A549 (cell line): ENCODE data around the gene GPR137B. TPM values are rescaled to one million over a fixed set of nuclear protein-coding genes. Genes with fewer than 3 reads are reported as not detected.

Experiments
- ATAC-seq, 2 experiments: fragments of 200-7000 bp in 1 of 2; fragments of >200 bp in 1 of 2; cut with Nextera tagmentation in 1 of 2; cut with Tn5 transposase in 1 of 2; 3 replicates each; pipeline versions ENCODE4 v1.8.0 to v1.9.1; 2018 to 2020; ENCODE audit warnings: mild to moderate bottlenecking in 1 of 2, moderate library complexity in 1 of 2
- CTCF ChIA-PET: fragments of 300-600 bp; sonication (Branson Sonifier 250); formaldehyde crosslinking; extraction: SDS; loops from one replicate; lab custom pipeline; 2021; ENCODE audit warnings: antibody characterized with exemption, inconsistent platforms; lab: Yijun Ruan, JAX
- POLR2A ChIA-PET: fragments of 350-600 bp; formaldehyde crosslinking; extraction: SDS; loops from one replicate; lab custom pipeline; 2021; ENCODE audit warnings: antibody characterized with exemption, inconsistent platforms; lab: Yijun Ruan, JAX
- DNase-seq, 2 experiments: peaks; one replicate each; pipeline versions ENCODE4 v3.0.0 to v3.0.0-alpha.2; 2011 to 2016; ENCODE audit warnings: low read depth in 1 of 2, low spot score in 1 of 2
- FAIRE-seq: peaks from 2 replicates; lab custom pipeline; 2011; peaks lifted over from hg19 to GRCh38; lab: Jason Lieb, UNC
- H3K27ac ChIP-seq, 2 experiments: fragments of >200 bp; sonication (Bioruptor Twin); formaldehyde crosslinking; 3 replicates each; pipeline ENCODE4 v1.5.1; 2016 to 2017
- H3K4me1 ChIP-seq: fragments of >200 bp; sonication (Bioruptor Twin); formaldehyde crosslinking; 3 replicates; pipeline ENCODE4 v1.6.1; 2016
- H3K4me2 ChIP-seq: fragments of >200 bp; sonication (Bioruptor Twin); formaldehyde crosslinking; 3 replicates; pipeline ENCODE4 v1.6.1; 2016
- H3K4me3 ChIP-seq: fragments of >200 bp; sonication (Bioruptor Twin); formaldehyde crosslinking; 3 replicates; pipeline ENCODE4 v1.5.1; 2016
- H3K9me3 ChIP-seq: fragments of >200 bp; sonication (Bioruptor Twin); formaldehyde crosslinking; 3 replicates; pipeline ENCODE4 v1.6.1; 2016
- BCL3 ChIP-seq: fragments of >200 bp; sonication (Bioruptor Twin); formaldehyde crosslinking; IDR thresholded peaks from 3 replicates; pipeline ENCODE4 v1.6.1; 2016
- CBX2 ChIP-seq: fragments of 200-600 bp; sonication (generic); IDR thresholded peaks from 2 replicates; pipeline ENCODE4 v1.6.1; 2016; ENCODE audit warnings: low read depth, mild to moderate bottlenecking, borderline replicate concordance
- CHD2 ChIP-seq: fragments of 150-350 bp; IDR thresholded peaks from 2 replicates; pipeline ENCODE4 v1.6.1; 2014; ENCODE audit warnings: low read length; ENCODE audit not compliant: partially characterized antibody
- CHD4 ChIP-seq: fragments of 200-600 bp; sonication (generic); IDR thresholded peaks from 2 replicates; pipeline ENCODE4 v1.6.1; 2016; ENCODE audit warnings: antibody characterized with exemption, mild to moderate bottlenecking, borderline replicate concordance
- EHF ChIP-seq: fragments of 250-450 bp; sonication (Bioruptor Pico); IDR thresholded peaks from 2 replicates; pipeline ENCODE4 v1.5.0; 2020; ENCODE audit warnings: mild to moderate bottlenecking
- EHMT2 ChIP-seq: fragments of 200-600 bp; sonication (generic); IDR thresholded peaks from 2 replicates; pipeline ENCODE4 v1.6.1; 2016; ENCODE audit warnings: antibody characterized with exemption, low read depth, mild to moderate bottlenecking, moderate library complexity
- GATA3 ChIP-seq: IDR thresholded peaks from 2 replicates; pipeline ENCODE4 v1.6.1; 2012; ENCODE audit warnings: borderline replicate concordance
- HES2 ChIP-seq: fragments of >200 bp; sonication (Bioruptor Twin); formaldehyde crosslinking; IDR thresholded peaks from 2 replicates; pipeline ENCODE4 v1.6.1; 2016
- JUN ChIP-seq, 2 experiments: fragments of >200 bp; sonication (Bioruptor Twin); formaldehyde crosslinking; IDR thresholded peaks; 2 replicates in 1 of 2; 3 replicates in 1 of 2; pipeline ENCODE4 v1.6.1; 2016 to 2017
- JUNB ChIP-seq: fragments of >200 bp; sonication (Bioruptor Twin); formaldehyde crosslinking; IDR thresholded peaks from 2 replicates; pipeline ENCODE4 v1.6.1; 2016
- KDM1A ChIP-seq: fragments of 200-600 bp; sonication (generic); IDR thresholded peaks from 2 replicates; pipeline ENCODE4 v1.6.1; 2016; ENCODE audit warnings: low read depth, mild to moderate bottlenecking
- MAFK ChIP-seq: fragments of 450-650 bp; IDR thresholded peaks from 2 replicates; pipeline ENCODE4 v1.6.1; 2014; ENCODE audit not compliant: partially characterized antibody
- MAZ ChIP-seq: fragments of 150-350 bp; IDR thresholded peaks from 2 replicates; pipeline ENCODE4 v1.6.1; 2014; ENCODE audit warnings: antibody characterized with exemption, low read depth, low read length, borderline replicate concordance
- MYC ChIP-seq: IDR thresholded peaks from 2 replicates; pipeline ENCODE4 v1.6.1; 2012; ENCODE audit warnings: mild to moderate bottlenecking, inconsistent platforms, low read length, improper control_type of control experiment, borderline replicate concordance
- NR3C1 ChIP-seq: fragments of >200 bp; sonication (Bioruptor Twin); formaldehyde crosslinking; IDR thresholded peaks from 3 replicates; pipeline ENCODE4 v1.6.1; 2017
- PBX3 ChIP-seq: IDR thresholded peaks from 2 replicates; pipeline ENCODE4 v1.6.1; 2012
- POLR2AphosphoS2 ChIP-seq: conservative IDR thresholded peaks from 2 replicates; pipeline ENCODE4 v1.6.1; 2012; ENCODE audit warnings: low read length, improper control_type of control experiment, inconsistent platforms
- RAD21 ChIP-seq, 2 experiments: fragments of >200 bp in 1 of 2; sonication (Bioruptor Twin) in 1 of 2; formaldehyde crosslinking in 1 of 2; IDR thresholded peaks in 1 of 2; conservative IDR thresholded peaks in 1 of 2; 2 replicates in 1 of 2; 3 replicates in 1 of 2; pipeline ENCODE4 v1.6.1; 2012 to 2018; ENCODE audit warnings: inconsistent platforms in 1 of 2
- RARB ChIP-seq: fragments of 250-450 bp; sonication (Bioruptor Pico); IDR thresholded peaks from 2 replicates; pipeline ENCODE4 v1.8.0; 2021; ENCODE audit warnings: mild to moderate bottlenecking, moderate library complexity
- RFX5 ChIP-seq: fragments of 450-650 bp; IDR thresholded peaks from 2 replicates; pipeline ENCODE4 v1.7.1; 2014; ENCODE audit warnings: antibody characterized with exemption, mild to moderate bottlenecking, moderate library complexity
- RNF2 ChIP-seq: fragments of 200-600 bp; sonication (generic); IDR thresholded peaks from 2 replicates; pipeline ENCODE4 v1.6.1; 2016; ENCODE audit warnings: low read depth, mild to moderate bottlenecking, antibody characterized with exemption, moderate library complexity, borderline replicate concordance
- SMC3 ChIP-seq: fragments of >200 bp; sonication (Bioruptor Twin); formaldehyde crosslinking; IDR thresholded peaks from 3 replicates; pipeline ENCODE4 v1.6.1; 2018; ENCODE audit warnings: inconsistent platforms
- SREBF2 ChIP-seq: fragments of 450-650 bp; IDR thresholded peaks from 2 replicates; pipeline ENCODE4 v1.6.1; 2014; ENCODE audit warnings: mild to moderate bottlenecking, moderate library complexity
- ZC3H11A ChIP-seq: fragments of 450-650 bp; IDR thresholded peaks from 2 replicates; pipeline ENCODE4 v1.6.1; 2014; ENCODE audit warnings: antibody characterized with exemption, mild to moderate bottlenecking
- ZNF302 ChIP-seq: fragments of 250-450 bp; sonication (Bioruptor Pico); IDR thresholded peaks from 2 replicates; pipeline ENCODE4 v1.9.0; 2021; ENCODE audit warnings: inconsistent platforms, mild to moderate bottlenecking, moderate library complexity
- ZSCAN20 ChIP-seq: fragments of 250-450 bp; sonication (Bioruptor Pico); IDR thresholded peaks from 2 replicates; pipeline ENCODE4 v1.8.0; 2022; ENCODE audit warnings: mild to moderate bottlenecking, moderate library complexity
- WGBS: methylation state at CpG from one replicate; pipeline ENCODE4 v1.1.6; 2017; ENCODE audit errors: missing lambda C conversion rate; 5-methylcytosine and 5-hydroxymethylcytosine counted together
- polyA plus RNA-seq, 4 experiments: library from polyadenylated mRNA; depleted of rRNA in 3 of 4; stranded (reverse); fragments of >200 nt; fragmentation: RNase III in 1 of 4; extraction: RNeasy Plus Mini Kit Qiagen cat#74134 plus additional on column Dnase treatment in 1 of 4; gene quantifications; 2 replicates in 3 of 4; 3 replicates in 1 of 4; pipeline ENCODE4 v1.2.3, GENCODE V29; 2011 to 2017
- TF ChIP-seq, protein P1 (sequence below): fragments of 200-600 bp; sonication (generic); IDR thresholded peaks from 2 replicates; pipeline ENCODE4 v1.6.1; 2016; ENCODE audit warnings: antibody characterized with exemption, mild to moderate bottlenecking, moderate library complexity
- TF ChIP-seq, protein P2 (sequence below): IDR thresholded peaks from 2 replicates; pipeline ENCODE4 v1.6.1; 2012

Gene GPR137B
- polyA plus RNA-seq, 2 of the 4 experiments (the other 2 are of a cell fraction) = 5.8 to 9.2 TPM

GRCh38 chr1:236110137-236110536 lies 32.2 kb upstream of the GPR137B start:
- no peaks in the 10 kb centered on the region for H3K4me1 ChIP-seq
- no peak overlapping the region for H3K4me3 ChIP-seq
- no peak overlapping the region for H3K4me2 ChIP-seq
- ATAC-seq (no peak), FAIRE-seq (no peak), DNase-seq (no peak)
- H3K27ac ChIP-seq = no peak overlapping the region
- TF ChIP-seq SREBF2 (no peak), EHMT2 (no peak), MAZ (no peak), RAD21 (conservative IDR thresholded peaks at IDR 0.05 in 1 of 2, IDR thresholded peaks at IDR 0.05 in 1 of 2) (no peak), JUNB (no peak), BCL3 (no peak), KDM1A (no peak), RNF2 (no peak), MYC (no peak), CBX2 (no peak), RARB (CRISPR knock-in tag) (no peak), EHF (CRISPR knock-in tag) (no peak), NR3C1 (no peak)
- ChIA-PET POLR2A (no interaction called here), CTCF (interaction anchor here (0.6 to 1.7 kb wide), 8 partner anchors 11 to 448 kb away, joined by 3 to 10 read pairs (median 4); no protein-coding TSS in a partner anchor)
- no peaks in the 10 kb centered on the region for H3K9me3 ChIP-seq
- 78% methylated on average over 13 of the region's 13 CpGs for WGBS

- H3K4me1 ChIP-seq = no peaks in the 10 kb centered on the region
- no peaks in the 10 kb centered on the region for H3K9me3 ChIP-seq
- no peak for ATAC-seq
- no peak overlapping the region for H3K4me3 ChIP-seq
- H3K4me2 ChIP-seq = no peak overlapping the region
- FAIRE-seq = no peak
- TF ChIP-seq MYC (no peak), RFX5 (no peak), ZC3H11A (no peak), SMC3 (no peak), MAFK (no peak), HES2 (no peak), JUN (IDR thresholded peaks at IDR 0.05) (no peak), ZSCAN20 (CRISPR knock-in tag) (no peak), CHD2 (no peak), POLR2AphosphoS2 (no peak), CHD4 (no peak), GATA3 (no peak), ZNF302 (CRISPR knock-in tag) (no peak), PBX3 (no peak)
- TF ChIP-seq, protein P1, sequence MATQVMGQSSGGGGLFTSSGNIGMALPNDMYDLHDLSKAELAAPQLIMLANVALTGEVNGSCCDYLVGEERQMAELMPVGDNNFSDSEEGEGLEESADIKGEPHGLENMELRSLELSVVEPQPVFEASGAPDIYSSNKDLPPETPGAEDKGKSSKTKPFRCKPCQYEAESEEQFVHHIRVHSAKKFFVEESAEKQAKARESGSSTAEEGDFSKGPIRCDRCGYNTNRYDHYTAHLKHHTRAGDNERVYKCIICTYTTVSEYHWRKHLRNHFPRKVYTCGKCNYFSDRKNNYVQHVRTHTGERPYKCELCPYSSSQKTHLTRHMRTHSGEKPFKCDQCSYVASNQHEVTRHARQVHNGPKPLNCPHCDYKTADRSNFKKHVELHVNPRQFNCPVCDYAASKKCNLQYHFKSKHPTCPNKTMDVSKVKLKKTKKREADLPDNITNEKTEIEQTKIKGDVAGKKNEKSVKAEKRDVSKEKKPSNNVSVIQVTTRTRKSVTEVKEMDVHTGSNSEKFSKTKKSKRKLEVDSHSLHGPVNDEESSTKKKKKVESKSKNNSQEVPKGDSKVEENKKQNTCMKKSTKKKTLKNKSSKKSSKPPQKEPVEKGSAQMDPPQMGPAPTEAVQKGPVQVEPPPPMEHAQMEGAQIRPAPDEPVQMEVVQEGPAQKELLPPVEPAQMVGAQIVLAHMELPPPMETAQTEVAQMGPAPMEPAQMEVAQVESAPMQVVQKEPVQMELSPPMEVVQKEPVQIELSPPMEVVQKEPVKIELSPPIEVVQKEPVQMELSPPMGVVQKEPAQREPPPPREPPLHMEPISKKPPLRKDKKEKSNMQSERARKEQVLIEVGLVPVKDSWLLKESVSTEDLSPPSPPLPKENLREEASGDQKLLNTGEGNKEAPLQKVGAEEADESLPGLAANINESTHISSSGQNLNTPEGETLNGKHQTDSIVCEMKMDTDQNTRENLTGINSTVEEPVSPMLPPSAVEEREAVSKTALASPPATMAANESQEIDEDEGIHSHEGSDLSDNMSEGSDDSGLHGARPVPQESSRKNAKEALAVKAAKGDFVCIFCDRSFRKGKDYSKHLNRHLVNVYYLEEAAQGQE = no peak
- TF ChIP-seq, protein P2, sequence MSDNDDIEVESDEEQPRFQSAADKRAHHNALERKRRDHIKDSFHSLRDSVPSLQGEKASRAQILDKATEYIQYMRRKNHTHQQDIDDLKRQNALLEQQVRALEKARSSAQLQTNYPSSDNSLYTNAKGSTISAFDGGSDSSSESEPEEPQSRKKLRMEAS = no peak
- DNase-seq = no peak
- 78% methylated on average over 8 of the region's 17 CpGs for WGBS
- CTCF ChIA-PET = interaction anchor here (0.8 to 1.7 kb wide), 6 partner anchors 12 to 421 kb away, joined by 3 to 10 read pairs (median 4); no protein-coding TSS in a partner anchor
- POLR2A ChIA-PET = no interaction called here
- H3K27ac ChIP-seq = no peak overlapping the region
Measured at GRCh38 chr1:236111527-236112331, 30.6 kb upstream of the GPR137B start.
